NT2/D1 (cell line): ENCODE data around the gene HSPA4.

Source experiments
- DNase-seq: peaks from one replicate; pipeline ENCODE4 v3.0.0-alpha.2; 2011; ENCODE audit warnings: low read depth, low spot score
- H3K27me3 ChIP-seq: 2 replicates; pipeline ENCODE4 v1.6.0; 2011; ENCODE audit warnings: mild to moderate bottlenecking; ENCODE audit not compliant: insufficient read length, insufficient read depth
- H3K36me3 ChIP-seq: 2 replicates; pipeline ENCODE4 v1.6.1; 2011; ENCODE audit warnings: mild to moderate bottlenecking, low read length, mixed read lengths; ENCODE audit not compliant: insufficient read depth, insufficient read length
- H3K4me1 ChIP-seq: 2 replicates; pipeline ENCODE4 v1.5.1; 2011; ENCODE audit not compliant: insufficient read depth, insufficient read length
- H3K4me3 ChIP-seq: 2 replicates; pipeline ENCODE4 v1.5.1; 2011; ENCODE audit warnings: low read depth; ENCODE audit not compliant: insufficient read length
- H3K9ac ChIP-seq: 2 replicates; pipeline ENCODE4 v1.6.0; 2011; ENCODE audit warnings: low read depth; ENCODE audit not compliant: insufficient read length
- H3K9me3 ChIP-seq: 2 replicates; pipeline ENCODE4 v1.5.1; 2011; ENCODE audit warnings: mild to moderate bottlenecking, low read length; ENCODE audit not compliant: insufficient read depth
- SUZ12 ChIP-seq: IDR thresholded peaks from 2 replicates; pipeline ENCODE4 v1.6.1; 2011; ENCODE audit not compliant: insufficient read length, insufficient read depth; ENCODE audit errors: extremely low read depth
- YY1 ChIP-seq: IDR thresholded peaks from 2 replicates; pipeline ENCODE4 v1.6.1; 2011; ENCODE audit not compliant: insufficient read length, insufficient read depth
- ZNF274 ChIP-seq: IDR thresholded peaks from 2 replicates; pipeline ENCODE4 v1.6.1; 2011; ENCODE audit warnings: mild to moderate bottlenecking, low read depth, low read length

Gene HSPA4

GRCh38 chr5:133150909-133151544, 99.2 kb downstream of the HSPA4 start:
- TF ChIP-seq YY1 (no peak), SUZ12 (no peak)
- no peak for DNase-seq
- Histone ChIP-seq H3K9ac (no peak overlapping the region), H3K27me3 (no peaks in the 10 kb centered on the region), H3K36me3 (no peaks in the 10 kb centered on the region), H3K4me1 (peaks cover 2% of the 10 kb centered on the region), H3K4me3 (no peak overlapping the region), H3K9me3 (no peaks in the 10 kb centered on the region)

- Histone ChIP-seq H3K4me1 (no peaks in the 10 kb centered on the region), H3K9me3 (no peaks in the 10 kb centered on the region), H3K9ac (no peak overlapping the region), H3K36me3 (no peaks in the 10 kb centered on the region), H3K27me3 (no peaks in the 10 kb centered on the region), H3K4me3 (no peak overlapping the region)
- DNase-seq, result no peak
- TF ChIP-seq SUZ12 (no peak), ZNF274 (no peak), YY1 (no peak)
Measured at GRCh38 chr5:133154274-133155075, 102.7 kb downstream of the HSPA4 start.

- Histone ChIP-seq H3K9ac (no peak overlapping the region), H3K27me3 (no peaks in the 10 kb centered on the region), H3K9me3 (no peaks in the 10 kb centered on the region), H3K4me3 (no peak overlapping the region), H3K4me1 (no peaks in the 10 kb centered on the region), H3K36me3 (no peaks in the 10 kb centered on the region)
- TF ChIP-seq YY1, result no peak
- no peak for TF ChIP-seq SUZ12
- no peak for TF ChIP-seq ZNF274
- DNase-seq, result no peak
Measured at GRCh38 chr5:133155326-133155969, 103.6 kb downstream of the HSPA4 start.
